Suprapubic skin (tissue), 4 donors: ENCODE data around the gene VEPH1. TPM values are rescaled to one million over a fixed set of nuclear protein-coding genes. Genes with fewer than 3 reads are reported as not detected.

Experiments
- DNase-seq, 2 donors: peaks; one replicate each; pipeline ENCODE4 v3.0.0-alpha.2; 2019; ENCODE audit warnings: low spot score in 2 of 2
- H3K27ac ChIP-seq: fragments of 200-600 bp; sonication (generic); one replicate; pipeline ENCODE4 v1.5.1; 2019
- H3K27me3 ChIP-seq: fragments of 200-600 bp; sonication (generic); one replicate; pipeline ENCODE4 v1.5.1; 2019
- H3K36me3 ChIP-seq: fragments of 200-600 bp; sonication (generic); one replicate; pipeline ENCODE4 v1.5.1; 2019
- H3K4me1 ChIP-seq: fragments of 200-600 bp; sonication (generic); one replicate; pipeline ENCODE4 v1.5.1; 2019
- H3K4me3 ChIP-seq: fragments of 200-600 bp; sonication (generic); one replicate; pipeline ENCODE4 v1.5.1; 2019; ENCODE audit warnings: mild to moderate bottlenecking
- H3K9me3 ChIP-seq: fragments of 200-600 bp; sonication (generic); one replicate; pipeline ENCODE4 v1.5.1; 2019
- CTCF ChIP-seq, 2 donors: fragments of 200-600 bp in 1 of 2; fragments of 450-650 bp in 1 of 2; sonication (generic) in 1 of 2; IDR thresholded peaks; one replicate each; pipeline ENCODE4 v1.5.1; 2016 to 2019; ENCODE audit warnings: antibody characterized with exemption in 2 of 2, mild to moderate bottlenecking in 1 of 2, moderate library complexity in 1 of 2
- EP300 ChIP-seq: sonication (generic); formaldehyde crosslinking; IDR thresholded peaks from one replicate; pipeline ENCODE4 v1.6.1; 2017; ENCODE audit warnings: antibody characterized with exemption
- POLR2A ChIP-seq, 2 donors: fragments of 450-650 bp; IDR thresholded peaks; one replicate each; pipeline ENCODE4 v1.6.1; 2017; ENCODE audit warnings: antibody characterized with exemption in 2 of 2, mild to moderate bottlenecking in 2 of 2, moderate library complexity in 2 of 2
- POLR2AphosphoS5 ChIP-seq, 3 donors: sonication (generic); formaldehyde crosslinking; IDR thresholded peaks; one replicate each; pipeline ENCODE4 v1.6.1; 2017; ENCODE audit warnings: antibody characterized with exemption in 3 of 3
- WGBS: methylation state at CpG from one replicate; pipeline ENCODE4 v1.1.5; 2018; 5-methylcytosine and 5-hydroxymethylcytosine counted together
- total RNA-seq, 4 donors: library from RNA; depleted of rRNA; stranded (reverse); fragments of >200 nt; gene quantifications; one replicate each; pipeline ENCODE4 v1.1.0, GENCODE V29; 2016

The VEPH1 gene
- total RNA-seq, 4 donors from 2014 or later, result 2.9 to 9.3 (median 5.7) TPM

GRCh38 chr3:157423337-157423736 is 79.9 kb downstream of the VEPH1 start:
- Histone ChIP-seq H3K4me3 (no peak overlapping the region), H3K27ac (no peak overlapping the region), H3K9me3 (no peaks in the 10 kb centered on the region), H3K27me3 (no peaks in the 10 kb centered on the region), H3K36me3 (no peaks in the 10 kb centered on the region), H3K4me1 (no peaks in the 10 kb centered on the region)
- TF ChIP-seq EP300, result no peak
- TF ChIP-seq POLR2A (IDR thresholded peaks at IDR 0.05), result no peak
- no peak for TF ChIP-seq POLR2AphosphoS5 (IDR thresholded peaks at IDR 0.05)
- no peak for TF ChIP-seq CTCF (IDR thresholded peaks at IDR 0.05)
- DNase-seq, result no peak

- H3K4me3 ChIP-seq, result no peak overlapping the region
- no peaks in the 10 kb centered on the region for H3K27me3 ChIP-seq
- no peak for DNase-seq
- WGBS, result 75% methylated on average over 3 of the region's 3 CpGs
- H3K4me1 ChIP-seq, result no peaks in the 10 kb centered on the region
- no peaks in the 10 kb centered on the region for H3K36me3 ChIP-seq
- no peaks in the 10 kb centered on the region for H3K9me3 ChIP-seq
- no peak overlapping the region for H3K27ac ChIP-seq
- TF ChIP-seq POLR2A (IDR thresholded peaks at IDR 0.05) (no peak), POLR2AphosphoS5 (IDR thresholded peaks at IDR 0.05) (no peak), CTCF (IDR thresholded peaks at IDR 0.05) (no peak), EP300 (no peak)
Observed at GRCh38 chr3:157420606-157421130, 82.5 kb downstream of the VEPH1 start.

- DNase-seq, result no peak
- Histone ChIP-seq H3K36me3 (no peaks in the 10 kb centered on the region), H3K27me3 (no peaks in the 10 kb centered on the region), H3K4me3 (no peak overlapping the region), H3K9me3 (no peaks in the 10 kb centered on the region), H3K27ac (no peak overlapping the region), H3K4me1 (no peaks in the 10 kb centered on the region)
- 76% methylated on average over 2 of the region's 2 CpGs for WGBS
- TF ChIP-seq POLR2A (IDR thresholded peaks at IDR 0.05) (no peak), CTCF (IDR thresholded peaks at IDR 0.05) (no peak)
Observed at GRCh38 chr3:157418104-157418503, 85.1 kb downstream of the VEPH1 start.

- Histone ChIP-seq H3K27me3 (no peaks in the 10 kb centered on the region), H3K4me3 (no peak overlapping the region), H3K27ac (no peak overlapping the region), H3K4me1 (no peaks in the 10 kb centered on the region), H3K36me3 (no peaks in the 10 kb centered on the region), H3K9me3 (no peaks in the 10 kb centered on the region)
- TF ChIP-seq CTCF (IDR thresholded peaks at IDR 0.05) (no peak), POLR2AphosphoS5 (IDR thresholded peaks at IDR 0.05) (no peak), POLR2A (IDR thresholded peaks at IDR 0.05) (no peak), EP300 (no peak)
- no peak for DNase-seq
- WGBS, result 83% methylated on average over 2 of the region's 2 CpGs
Observed at GRCh38 chr3:157417247-157417646, 86.0 kb downstream of the VEPH1 start.

GRCh38 chr3:157416347-157417087 is 86.7 kb downstream of the VEPH1 start:
- H3K36me3 ChIP-seq, result no peaks in the 10 kb centered on the region
- 81% methylated on average over 3 of the region's 3 CpGs for WGBS
- no peaks in the 10 kb centered on the region for H3K9me3 ChIP-seq
- H3K27ac ChIP-seq, result no peak overlapping the region
- no peak for DNase-seq
- H3K4me1 ChIP-seq, result no peaks in the 10 kb centered on the region
- no peaks in the 10 kb centered on the region for H3K27me3 ChIP-seq
- no peak for TF ChIP-seq CTCF (IDR thresholded peaks at IDR 0.05)
- TF ChIP-seq POLR2AphosphoS5 (IDR thresholded peaks at IDR 0.05), result no peak
- TF ChIP-seq EP300, result no peak
- no peak for TF ChIP-seq POLR2A (IDR thresholded peaks at IDR 0.05)
- no peak overlapping the region for H3K4me3 ChIP-seq
